D721Med (cell line): ENCODE results near the gene GCC2.
"Not testable (repeated sequence)": the region's sequence is repeated elsewhere in the genome, so short reads cannot be mapped to it uniquely, and the experiment has no call there.

Source experiments
- DNase-seq: peaks from one replicate; pipeline ENCODE4 v3.0.0; 2011; ENCODE audit warnings: low spot score; ENCODE audit not compliant: insufficient read length
- FAIRE-seq: peaks from 2 replicates; lab custom pipeline; 2011; peaks lifted over from hg19 to GRCh38; lab: Jason Lieb, UNC
- CTCF ChIP-seq: IDR thresholded peaks from 2 replicates; pipeline ENCODE4 v1.5.1; 2012; ENCODE audit warnings: mild to moderate bottlenecking, control low read depth; ENCODE audit not compliant: insufficient read depth; ENCODE audit errors: missing control alignments

The GCC2 gene

GRCh38 chr2:108490506-108491122, 41.6 kb downstream of the GCC2 start:
- DNase-seq (no peak), FAIRE-seq (no peak)
- no peak for TF ChIP-seq CTCF

GRCh38 chr2:108491848-108492247, 42.8 kb downstream of the GCC2 start:
- FAIRE-seq: no peak
- no peak for DNase-seq
- no peak for TF ChIP-seq CTCF

- FAIRE-seq (no peak), DNase-seq (no peak)
- TF ChIP-seq CTCF: no peak
Observed at GRCh38 chr2:108492364-108492763, 43.4 kb downstream of the GCC2 start.

- not testable (repeated sequence) for DNase-seq, FAIRE-seq
Observed at GRCh38 chr2:108496167-108496566, 47.2 kb downstream of the GCC2 start.

- FAIRE-seq: not testable (repeated sequence)
Observed at GRCh38 chr2:108507620-108508019, 58.6 kb downstream of the GCC2 start.

GRCh38 chr2:108512431-108512830, 63.4 kb downstream of the GCC2 start:
- FAIRE-seq, DNase-seq: not testable (repeated sequence)

More at GRCh38 chr2:108507620-108508019, 58.6 kb downstream of the GCC2 start:
- DNase-seq: not testable (repeated sequence)

- FAIRE-seq, DNase-seq: not testable (repeated sequence)
Observed at GRCh38 chr2:108514478-108514877, 65.5 kb downstream of the GCC2 start.

GRCh38 chr2:108524688-108525087, 75.7 kb downstream of the GCC2 start:
- FAIRE-seq, DNase-seq: not testable (repeated sequence)

GRCh38 chr2:108525258-108525657, 76.3 kb downstream of the GCC2 start:
- not testable (repeated sequence) for FAIRE-seq, DNase-seq

- FAIRE-seq (no peak), DNase-seq (no peak)
- TF ChIP-seq CTCF: no peak
Observed at GRCh38 chr2:108531674-108532055, 82.7 kb downstream of the GCC2 start.
